ENCODE data around the gene P3H3. TPM values are rescaled to one million over a fixed set of nuclear protein-coding genes. Genes with fewer than 3 reads are reported as not detected.

P3H3 gene
- total and polyA plus RNA-seq, 9 of the 15 experiments (the other 6 are each of a cell fraction or from before 2014, with no cell fraction given) = 0.03 to 15.0 (median 4.8) TPM

DNA sequence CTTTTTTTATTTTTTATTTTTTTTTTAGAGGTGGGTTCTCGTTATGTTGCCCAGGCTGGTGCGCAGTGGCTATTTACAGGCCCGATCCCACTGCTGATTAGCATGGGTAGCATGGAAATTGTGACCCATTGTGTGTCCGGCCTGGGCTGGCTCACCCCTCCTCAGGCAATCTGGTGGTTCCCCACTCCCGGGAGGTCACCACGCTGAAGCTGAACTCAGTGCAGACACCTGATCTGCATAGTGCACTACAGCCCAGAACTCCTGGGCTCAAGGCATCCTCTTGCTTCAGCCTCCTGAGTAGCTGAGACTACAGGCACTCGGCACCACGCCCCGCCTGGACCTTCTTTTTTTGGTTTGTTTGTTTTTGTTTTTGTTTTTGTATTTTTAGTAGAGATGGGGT lies 44.4 kb upstream of the P3H3 start:
- intact Hi-C loops (cut with micrococcal nuclease) = no loop called here
- POLR2A ChIA-PET = interaction anchor here (0.6 to 1.7 kb wide), 2 partner anchors 20 to 189 kb away, joined by 3 to 4 read pairs; no protein-coding TSS in a partner anchor
- TF ChIP-seq, protein P1, sequence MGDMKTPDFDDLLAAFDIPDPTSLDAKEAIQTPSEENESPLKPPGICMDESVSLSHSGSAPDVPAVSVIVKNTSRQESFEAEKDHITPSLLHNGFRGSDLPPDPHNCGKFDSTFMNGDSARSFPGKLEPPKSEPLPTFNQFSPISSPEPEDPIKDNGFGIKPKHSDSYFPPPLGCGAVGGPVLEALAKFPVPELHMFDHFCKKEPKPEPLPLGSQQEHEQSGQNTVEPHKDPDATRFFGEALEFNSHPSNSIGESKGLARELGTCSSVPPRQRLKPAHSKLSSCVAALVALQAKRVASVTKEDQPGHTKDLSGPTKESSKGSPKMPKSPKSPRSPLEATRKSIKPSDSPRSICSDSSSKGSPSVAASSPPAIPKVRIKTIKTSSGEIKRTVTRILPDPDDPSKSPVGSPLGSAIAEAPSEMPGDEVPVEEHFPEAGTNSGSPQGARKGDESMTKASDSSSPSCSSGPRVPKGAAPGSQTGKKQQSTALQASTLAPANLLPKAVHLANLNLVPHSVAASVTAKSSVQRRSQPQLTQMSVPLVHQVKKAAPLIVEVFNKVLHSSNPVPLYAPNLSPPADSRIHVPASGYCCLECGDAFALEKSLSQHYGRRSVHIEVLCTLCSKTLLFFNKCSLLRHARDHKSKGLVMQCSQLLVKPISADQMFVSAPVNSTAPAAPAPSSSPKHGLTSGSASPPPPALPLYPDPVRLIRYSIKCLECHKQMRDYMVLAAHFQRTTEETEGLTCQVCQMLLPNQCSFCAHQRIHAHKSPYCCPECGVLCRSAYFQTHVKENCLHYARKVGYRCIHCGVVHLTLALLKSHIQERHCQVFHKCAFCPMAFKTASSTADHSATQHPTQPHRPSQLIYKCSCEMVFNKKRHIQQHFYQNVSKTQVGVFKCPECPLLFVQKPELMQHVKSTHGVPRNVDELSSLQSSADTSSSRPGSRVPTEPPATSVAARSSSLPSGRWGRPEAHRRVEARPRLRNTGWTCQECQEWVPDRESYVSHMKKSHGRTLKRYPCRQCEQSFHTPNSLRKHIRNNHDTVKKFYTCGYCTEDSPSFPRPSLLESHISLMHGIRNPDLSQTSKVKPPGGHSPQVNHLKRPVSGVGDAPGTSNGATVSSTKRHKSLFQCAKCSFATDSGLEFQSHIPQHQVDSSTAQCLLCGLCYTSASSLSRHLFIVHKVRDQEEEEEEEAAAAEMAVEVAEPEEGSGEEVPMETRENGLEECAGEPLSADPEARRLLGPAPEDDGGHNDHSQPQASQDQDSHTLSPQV (IDR thresholded peaks at IDR 0.05) = no peak
- TF ChIP-seq, protein P2, sequence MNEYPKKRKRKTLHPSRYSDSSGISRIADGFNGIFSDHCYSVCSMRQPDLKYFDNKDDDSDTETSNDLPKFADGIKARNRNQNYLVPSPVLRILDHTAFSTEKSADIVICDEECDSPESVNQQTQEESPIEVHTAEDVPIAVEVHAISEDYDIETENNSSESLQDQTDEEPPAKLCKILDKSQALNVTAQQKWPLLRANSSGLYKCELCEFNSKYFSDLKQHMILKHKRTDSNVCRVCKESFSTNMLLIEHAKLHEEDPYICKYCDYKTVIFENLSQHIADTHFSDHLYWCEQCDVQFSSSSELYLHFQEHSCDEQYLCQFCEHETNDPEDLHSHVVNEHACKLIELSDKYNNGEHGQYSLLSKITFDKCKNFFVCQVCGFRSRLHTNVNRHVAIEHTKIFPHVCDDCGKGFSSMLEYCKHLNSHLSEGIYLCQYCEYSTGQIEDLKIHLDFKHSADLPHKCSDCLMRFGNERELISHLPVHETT (CRISPR knock-in tag; conservative IDR thresholded peaks at IDR 0.05 in 1 of 2, IDR thresholded peaks at IDR 0.05 in 1 of 2) = no peak
- TF ChIP-seq HNRNPL (IDR thresholded peaks at IDR 0.05; ENCODE audit: low read depth, low read length) (no peak), STAG1 (CRISPR knock-in tag; IDR thresholded peaks at IDR 0.05; ENCODE audit: borderline replicate concordance) (no peak), NCOA1 (IDR thresholded peaks at IDR 0.05; ENCODE audit: low read depth) (no peak), ZNF668 (CRISPR knock-in tag; IDR thresholded peaks at IDR 0.05) (no peak), ARNT (IDR thresholded peaks at IDR 0.05) (no peak), POLR3A (IDR thresholded peaks at IDR 0.05; ENCODE audit: borderline replicate concordance, extremely low read depth, insufficient read depth, insufficient read length) (no peak), SMARCE1 (IDR thresholded peaks at IDR 0.05) (no peak), NCOR1 (IDR thresholded peaks at IDR 0.05) (no peak), ZNF830 (CRISPR knock-in tag; IDR thresholded peaks at IDR 0.05) (no peak), PHB2 (IDR thresholded peaks at IDR 0.05; ENCODE audit: low read depth) (no peak), IFI16 (CRISPR knock-in tag; IDR thresholded peaks at IDR 0.05) (no peak)
- TF ChIP-seq, protein P3, sequence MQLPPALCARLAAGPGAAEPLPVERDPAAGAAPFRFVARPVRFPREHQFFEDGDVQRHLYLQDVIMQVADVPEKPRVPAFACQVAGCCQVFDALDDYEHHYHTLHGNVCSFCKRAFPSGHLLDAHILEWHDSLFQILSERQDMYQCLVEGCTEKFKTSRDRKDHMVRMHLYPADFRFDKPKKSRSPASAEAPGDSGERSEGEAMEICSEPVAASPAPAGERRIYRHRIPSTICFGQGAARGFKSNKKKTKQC (CRISPR knock-in tag; IDR thresholded peaks at IDR 0.05) = no peak
- TF ChIP-seq, protein P4, sequence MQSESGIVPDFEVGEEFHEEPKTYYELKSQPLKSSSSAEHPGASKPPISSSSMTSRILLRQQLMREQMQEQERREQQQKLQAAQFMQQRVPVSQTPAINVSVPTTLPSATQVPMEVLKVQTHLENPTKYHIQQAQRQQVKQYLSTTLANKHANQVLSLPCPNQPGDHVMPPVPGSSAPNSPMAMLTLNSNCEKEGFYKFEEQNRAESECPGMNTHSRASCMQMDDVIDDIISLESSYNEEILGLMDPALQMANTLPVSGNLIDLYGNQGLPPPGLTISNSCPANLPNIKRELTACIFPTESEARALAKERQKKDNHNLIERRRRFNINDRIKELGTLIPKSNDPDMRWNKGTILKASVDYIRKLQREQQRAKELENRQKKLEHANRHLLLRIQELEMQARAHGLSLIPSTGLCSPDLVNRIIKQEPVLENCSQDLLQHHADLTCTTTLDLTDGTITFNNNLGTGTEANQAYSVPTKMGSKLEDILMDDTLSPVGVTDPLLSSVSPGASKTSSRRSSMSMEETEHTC (IDR thresholded peaks at IDR 0.05) = no peak

More for the DNA sequence above, 44.4 kb upstream of the P3H3 start:
- Histone ChIP-seq H3K9ac (ENCODE audit: insufficient read depth in 1 of 2, low read depth in 2 of 2, low read length in 2 of 2) (no peak overlapping the region; a peak in 1 of 4 replicates), H4K20me1 (replicated peaks; ENCODE audit: control insufficient read depth, insufficient read depth, low read length) (no peaks in the 10 kb centered on the region), H3K9me3 (replicated peaks; ENCODE audit: control insufficient read depth, insufficient read depth, low read depth, low read length) (no peaks in the 10 kb centered on the region), H3K4me1 (replicated peaks in 1 of 2; ENCODE audit: control insufficient read depth in 2 of 2, insufficient read depth in 2 of 2, low read length in 2 of 2) (peaks cover 4 to 5% of the 10 kb centered on the region in 2 experiments; a peak in 4 of 5 replicates), H3K27me3 (ENCODE audit: control insufficient read depth in 2 of 2, insufficient read depth in 2 of 2, low read length in 2 of 2) (no peaks in the 10 kb centered on the region), H3K9me1 (ENCODE audit: control insufficient read depth, insufficient read depth, low read length) (no peaks in the 10 kb centered on the region), H3K4me2 (ENCODE audit: insufficient read depth, low read length) (no peak overlapping the region), H3K4me3 (no peak overlapping the region), H3K79me2 (ENCODE audit: control insufficient read depth, insufficient read depth, low read length) (no peaks in the 10 kb centered on the region), H2AFZ (ENCODE audit: low read depth, low read length) (no peak overlapping the region), H3K36me3 (ENCODE audit: control insufficient read depth, insufficient read depth, low read length) (no peaks in the 10 kb centered on the region), H3K27ac (ENCODE audit: extremely low read depth, low read depth, low read length) (no peak overlapping the region)
- no peak for ATAC-seq
- WGBS (ENCODE audit: insufficient coverage, low coverage, missing lambda C conversion rate) = 56% methylated on average over 7 of the region's 9 CpGs
- in situ Hi-C loops (cut with MboI) = no loop called here
- CTCF ChIA-PET (ENCODE audit: low intra/inter-chr PET ratio) = no interaction called here
- BruUV-seq (replicated peaks) = no TSS peak
- no peak for DNase-seq (ENCODE audit: extremely low read depth in 1 of 4, low spot score in 3 of 4)
- no peak for FAIRE-seq

Measured in K562 (cell line).